Esophagus squamous epithelium (tissue), 4 donors: ENCODE results near the gene AP1G1.

ENCODE experiments used
- CTCF ChIP-seq, 6 experiments: fragments of 450-650 bp in 4 of 6; fragments of 200-600 bp in 2 of 6; sonication (generic) in 2 of 6; IDR thresholded peaks; one replicate each; pipeline ENCODE4 v1.5.1; 2016 to 2019; ENCODE audit warnings: antibody characterized with exemption in 6 of 6, mild to moderate bottlenecking in 4 of 6, moderate library complexity in 4 of 6
- POLR2A ChIP-seq, 4 donors: fragments of 450-650 bp; IDR thresholded peaks; one replicate each; pipeline ENCODE4 v1.6.1; 2017; ENCODE audit warnings: antibody characterized with exemption in 4 of 4, mild to moderate bottlenecking in 4 of 4, moderate library complexity in 3 of 4

GRCh38 chr16:71722801-71723536, 85.7 kb downstream of the AP1G1 start:
- TF ChIP-seq CTCF (IDR thresholded peaks at IDR 0.05) (no peak), POLR2A (IDR thresholded peaks at IDR 0.05) (peak in 1 of 4 donors; percentile 8)
